Activated T-helper 2 cell treated with anti-CD3 and anti-CD28 coated beads, Interferon-gamma antibody, Interleukin-2, Interleukin-4, amounts not matched to agents 10 μg/mL and 5 μg/mL and 100 μg/mL, durations not matched to agents 14 hours and 24 hours and 36 hours (primary cell): ENCODE data around the gene GALNT17. TPM values are rescaled to one million over a fixed set of nuclear protein-coding genes. Genes with fewer than 3 reads are reported as not detected.

Experiments used
- DNase-seq: peaks from one replicate; pipeline ENCODE4 v3.0.0; 2021; ENCODE audit warnings: low spot score
- H3K27ac Mint-ChIP-seq: one replicate; pipeline ENCODE4 v1.8.0; 2021; ENCODE audit warnings: mixed read lengths
- H3K27me3 Mint-ChIP-seq: one replicate; pipeline ENCODE4 v1.8.0; 2021; ENCODE audit warnings: low read depth, mixed read lengths
- H3K36me3 Mint-ChIP-seq: one replicate; pipeline ENCODE4 v1.8.0; 2021; ENCODE audit warnings: low read depth, mixed read lengths
- H3K4me1 Mint-ChIP-seq: one replicate; pipeline ENCODE4 v1.8.0; 2021; ENCODE audit warnings: low read depth, mixed read lengths
- H3K4me3 Mint-ChIP-seq: one replicate; pipeline ENCODE4 v1.8.0; 2021; ENCODE audit warnings: low read depth, mild to moderate bottlenecking, moderate library complexity, mixed read lengths
- H3K9me3 Mint-ChIP-seq: one replicate; pipeline ENCODE4 v1.8.0; 2021; ENCODE audit warnings: mixed read lengths
- intact Hi-C: fragments of 100-400 bp; cut with micrococcal nuclease; formaldehyde crosslinking; loops from one replicate; pipeline ENCODE4 v1.15.1; 2023
- total RNA-seq: library from RNA; stranded (reverse); gene quantifications from 2 replicates; pipeline ENCODE4 v1.2.3, GENCODE V29; 2022

GALNT17 gene
- total RNA-seq, 1 donor from 2014 or later: not detected

DNA sequence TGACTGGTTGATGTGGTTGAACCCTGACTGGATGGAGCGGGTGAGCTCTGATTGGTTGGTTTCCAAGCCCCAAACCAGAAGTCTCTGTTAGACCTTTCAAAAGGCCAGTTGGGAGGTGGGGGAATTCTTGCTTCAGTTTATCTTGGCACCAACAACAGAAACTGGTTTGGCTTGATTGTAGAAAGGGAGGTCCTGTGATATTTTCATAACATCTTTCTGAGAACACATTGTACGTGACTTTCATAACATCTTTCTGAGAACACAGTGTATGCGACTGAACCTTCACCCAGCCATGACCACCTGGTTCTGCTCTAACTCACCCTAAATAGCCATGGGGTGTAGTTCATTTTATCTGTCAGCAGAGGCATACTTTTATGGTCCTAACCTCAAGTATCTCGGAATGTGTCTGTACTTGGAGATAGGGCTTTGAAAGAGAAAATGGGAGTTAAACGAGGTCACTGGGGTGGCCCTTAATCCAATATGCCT, 88.3 kb downstream of the GALNT17 start:
- Mint-ChIP-seq H3K36me3 (no peaks in the 10 kb centered on the region), H3K9me3 (peaks cover 57% of the 10 kb centered on the region), H3K4me3 (no peak overlapping the region), H3K27me3 (no peaks in the 10 kb centered on the region), H3K27ac (no peak overlapping the region), H3K4me1 (no peaks in the 10 kb centered on the region)
- intact Hi-C loops: no loop called here
- no peak for DNase-seq

DNA sequence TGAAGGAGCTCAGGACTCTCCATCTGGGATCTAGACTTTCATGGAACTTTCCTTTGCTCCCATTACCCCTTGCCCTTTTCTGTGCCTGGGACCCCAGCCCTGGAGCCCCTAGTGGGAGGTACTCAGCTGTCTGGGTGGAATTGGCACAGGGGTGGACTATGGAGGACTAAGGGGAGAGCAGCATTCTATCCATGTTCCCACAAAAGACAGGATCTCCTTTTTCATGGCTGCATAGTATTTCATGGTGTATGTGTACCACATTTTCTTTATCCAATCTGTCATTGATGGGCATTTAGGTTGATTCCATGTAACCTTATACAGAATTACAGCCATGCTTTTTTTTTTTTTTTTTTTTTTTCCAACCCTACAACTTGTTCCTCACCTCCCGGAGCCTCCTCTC, 89.1 kb downstream of the GALNT17 start:
- intact Hi-C loops: no loop called here
- H3K27ac Mint-ChIP-seq: no peak overlapping the region
- no peaks in the 10 kb centered on the region for H3K27me3 Mint-ChIP-seq
- H3K4me1 Mint-ChIP-seq: no peaks in the 10 kb centered on the region
- no peaks in the 10 kb centered on the region for H3K36me3 Mint-ChIP-seq
- no peak for DNase-seq
- H3K9me3 Mint-ChIP-seq: peaks cover 53% of the 10 kb centered on the region
- H3K4me3 Mint-ChIP-seq: no peak overlapping the region

DNA sequence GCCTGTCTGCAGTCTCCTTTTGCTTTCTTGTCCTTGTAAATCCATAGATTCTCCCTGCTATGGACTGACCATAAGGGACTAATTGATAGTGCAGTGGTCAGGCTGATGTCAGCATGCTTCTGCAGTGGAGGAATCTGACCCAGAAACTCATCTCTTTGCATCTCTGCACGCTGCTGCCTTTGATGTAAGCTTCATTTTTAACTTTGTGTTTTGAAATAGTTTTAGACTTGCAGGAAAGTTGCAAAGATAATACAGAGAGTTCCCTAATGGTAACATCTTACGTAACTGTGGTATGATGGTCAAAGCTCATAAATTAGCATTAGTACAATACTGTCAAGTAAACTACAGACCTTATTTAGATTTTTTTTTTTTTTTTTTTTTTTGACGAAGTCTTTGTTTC, 89.6 kb downstream of the GALNT17 start:
- Mint-ChIP-seq H3K4me1 (no peaks in the 10 kb centered on the region), H3K4me3 (no peak overlapping the region), H3K36me3 (no peaks in the 10 kb centered on the region), H3K27ac (no peak overlapping the region), H3K27me3 (no peaks in the 10 kb centered on the region), H3K9me3 (peaks cover 52% of the 10 kb centered on the region)
- no peak for DNase-seq
- intact Hi-C loops: no loop called here

DNA sequence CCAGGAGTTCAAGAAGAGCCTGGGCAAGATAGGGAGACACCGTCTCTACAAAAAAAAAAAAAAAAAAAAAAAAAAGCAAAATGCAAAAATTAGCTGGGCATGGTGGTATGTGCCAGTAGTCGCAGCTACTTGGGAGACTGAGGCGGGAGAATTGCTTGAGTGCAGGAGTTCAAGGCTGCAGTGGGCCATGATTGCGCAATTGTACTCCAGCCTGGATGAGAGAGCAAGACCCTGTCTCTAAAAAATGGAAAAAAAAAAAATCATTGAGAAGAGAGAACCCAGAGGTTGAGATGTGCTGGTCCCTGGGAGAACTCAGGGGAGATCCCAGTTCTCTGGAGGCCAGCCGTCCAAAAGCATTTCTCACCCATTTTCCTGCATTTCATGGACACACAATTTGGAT, 95.2 kb downstream of the GALNT17 start:
- H3K9me3 Mint-ChIP-seq: peaks cover 74% of the 10 kb centered on the region
- no peaks in the 10 kb centered on the region for H3K4me1 Mint-ChIP-seq
- DNase-seq: no peak
- intact Hi-C loops: no loop called here
- H3K27ac Mint-ChIP-seq: no peak overlapping the region
- no peaks in the 10 kb centered on the region for H3K36me3 Mint-ChIP-seq
- no peaks in the 10 kb centered on the region for H3K27me3 Mint-ChIP-seq
- H3K4me3 Mint-ChIP-seq: no peak overlapping the region

DNA sequence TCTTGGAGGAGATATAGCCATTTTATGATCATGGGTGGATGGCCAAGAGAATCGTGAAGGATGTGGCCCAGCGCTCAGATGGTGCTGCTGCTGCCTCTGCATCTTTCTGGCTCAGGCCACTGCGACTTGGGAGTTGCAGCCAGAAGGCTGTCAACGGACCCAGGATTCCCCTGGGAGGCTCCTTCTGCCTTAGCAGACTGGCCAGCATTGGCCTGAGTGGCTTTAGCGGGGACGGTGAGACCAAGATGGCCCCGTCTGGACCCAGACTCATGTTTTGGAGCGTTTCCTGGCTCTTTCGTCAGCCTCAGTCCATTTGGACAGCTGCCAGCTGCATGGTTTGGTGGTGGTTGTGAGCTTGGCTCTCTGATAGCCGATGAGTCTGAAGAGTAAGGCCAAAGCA, 97.2 kb downstream of the GALNT17 start:
- Mint-ChIP-seq H3K27ac (no peak overlapping the region), H3K9me3 (peaks cover 69% of the 10 kb centered on the region), H3K4me1 (no peaks in the 10 kb centered on the region), H3K4me3 (no peak overlapping the region), H3K36me3 (no peaks in the 10 kb centered on the region), H3K27me3 (no peaks in the 10 kb centered on the region)
- intact Hi-C loops: no loop called here
- DNase-seq: no peak

DNA sequence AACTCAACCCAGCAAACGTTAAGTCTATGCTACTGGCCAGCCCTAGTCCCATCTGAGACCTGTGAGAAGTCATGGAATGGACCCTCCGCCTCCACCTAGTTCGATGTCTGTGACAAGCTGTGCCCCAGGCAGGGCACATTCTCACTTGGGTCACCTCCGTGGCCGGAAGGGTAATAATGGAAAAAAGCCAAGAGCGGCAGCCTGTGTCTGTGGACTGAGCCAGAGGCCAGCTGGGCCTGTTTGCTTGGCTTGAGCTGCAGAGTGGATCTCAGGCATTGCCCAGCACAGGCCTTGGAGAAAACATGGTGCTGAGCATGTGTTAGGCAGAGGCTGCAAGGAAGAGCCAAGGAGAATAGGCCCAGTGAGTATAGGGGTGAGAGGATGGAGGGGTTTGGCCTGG, 97.8 kb downstream of the GALNT17 start:
- intact Hi-C loops: no loop called here
- H3K27ac Mint-ChIP-seq: no peak overlapping the region
- peaks cover 69% of the 10 kb centered on the region for H3K9me3 Mint-ChIP-seq
- H3K4me1 Mint-ChIP-seq: no peaks in the 10 kb centered on the region
- no peaks in the 10 kb centered on the region for H3K27me3 Mint-ChIP-seq
- no peak overlapping the region for H3K4me3 Mint-ChIP-seq
- no peaks in the 10 kb centered on the region for H3K36me3 Mint-ChIP-seq
- DNase-seq: no peak

DNA sequence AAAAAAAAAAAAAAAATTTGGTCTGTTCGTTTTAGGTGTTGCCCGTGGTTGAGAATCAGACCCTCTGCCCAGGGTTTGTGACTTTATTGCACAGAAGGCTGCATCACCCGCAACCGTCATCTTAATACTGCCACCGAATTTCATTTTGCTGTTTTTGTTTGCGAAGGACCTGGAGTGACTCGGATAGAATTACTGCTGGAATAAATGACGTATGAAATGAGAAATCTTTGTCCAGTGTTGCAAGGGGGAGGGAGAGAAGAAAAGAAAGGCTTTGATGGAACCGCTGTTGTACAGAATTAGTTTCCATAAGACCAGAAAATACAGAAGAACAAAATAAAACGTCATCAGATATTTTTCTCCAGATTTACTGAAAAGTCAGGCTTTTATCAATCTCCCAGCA, 103.3 kb downstream of the GALNT17 start:
- no peaks in the 10 kb centered on the region for H3K27me3 Mint-ChIP-seq
- no peak overlapping the region for H3K27ac Mint-ChIP-seq
- DNase-seq: no peak
- intact Hi-C loops: no loop called here
- peaks cover 56% of the 10 kb centered on the region for H3K9me3 Mint-ChIP-seq
- H3K36me3 Mint-ChIP-seq: no peaks in the 10 kb centered on the region
- H3K4me1 Mint-ChIP-seq: no peaks in the 10 kb centered on the region
- H3K4me3 Mint-ChIP-seq: no peak overlapping the region

DNA sequence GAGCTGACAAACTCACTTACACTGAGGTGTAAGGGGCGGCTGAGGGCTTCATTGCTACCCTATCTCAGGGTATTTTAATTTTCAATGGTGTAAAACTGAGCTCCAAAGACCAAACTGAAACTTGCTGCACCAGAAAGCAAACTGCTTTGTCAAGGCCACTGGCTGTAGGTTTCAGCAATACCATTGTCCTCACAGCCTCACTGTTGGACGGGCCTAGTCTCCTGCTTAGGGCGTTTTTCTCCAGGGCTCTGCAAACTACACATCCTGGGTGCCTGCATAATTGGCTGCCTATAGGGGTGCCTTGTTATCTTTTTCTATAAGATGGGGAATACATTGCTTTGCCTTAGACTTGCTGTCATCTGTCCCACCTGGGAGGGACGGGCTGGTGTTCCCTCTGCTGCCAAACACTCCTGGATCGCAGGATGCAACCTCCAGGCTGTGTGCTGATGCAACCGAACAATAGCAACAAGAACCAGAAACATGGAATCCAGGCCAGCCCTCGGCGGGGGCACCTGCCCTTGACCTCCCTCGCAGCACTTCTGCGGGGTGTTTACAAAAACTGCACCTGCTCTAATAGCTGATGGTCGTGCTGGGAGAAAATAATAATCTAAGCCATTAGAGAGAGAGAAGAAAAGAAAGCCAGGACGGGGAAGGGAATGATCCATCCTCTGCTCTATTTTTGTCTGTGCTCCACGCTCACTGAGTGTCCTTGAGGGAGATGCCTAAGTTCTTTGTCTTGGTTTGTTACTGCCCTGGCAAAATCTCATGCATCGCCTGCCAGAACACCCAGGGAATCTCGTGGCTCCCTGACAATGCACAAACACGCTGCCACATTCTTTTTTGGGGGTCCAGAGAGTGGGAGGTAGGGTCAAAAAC, 104.5 kb downstream of the GALNT17 start:
- no peak for DNase-seq
- no peak overlapping the region for H3K4me3 Mint-ChIP-seq
- H3K27ac Mint-ChIP-seq: no peak overlapping the region
- H3K9me3 Mint-ChIP-seq: peaks cover 52% of the 10 kb centered on the region
- no peaks in the 10 kb centered on the region for H3K27me3 Mint-ChIP-seq
- no peaks in the 10 kb centered on the region for H3K4me1 Mint-ChIP-seq
- intact Hi-C loops: no loop called here
- H3K36me3 Mint-ChIP-seq: no peaks in the 10 kb centered on the region

DNA sequence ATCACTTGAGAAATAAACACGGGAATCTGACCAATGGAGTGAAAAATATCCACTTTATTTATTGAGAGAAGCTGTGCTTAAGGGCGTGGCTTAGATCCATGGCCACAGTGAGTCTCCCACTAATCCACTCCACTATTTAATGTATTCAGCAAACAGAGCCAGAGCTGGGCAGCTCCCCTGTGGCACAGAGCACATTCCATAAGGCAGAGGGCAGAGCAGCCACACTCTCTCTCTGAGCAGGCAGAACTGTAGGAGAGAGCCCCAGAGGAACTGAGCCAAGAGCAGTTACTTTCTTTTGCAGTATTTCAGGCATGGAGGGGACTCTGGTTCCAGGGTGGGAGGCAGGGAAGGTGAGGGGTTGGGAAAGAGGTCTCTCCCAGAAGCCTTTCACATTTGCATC, 106.0 kb downstream of the GALNT17 start:
- intact Hi-C loops: no loop called here
- no peaks in the 10 kb centered on the region for H3K27me3 Mint-ChIP-seq
- no peak for DNase-seq
- no peaks in the 10 kb centered on the region for H3K4me1 Mint-ChIP-seq
- peaks cover 49% of the 10 kb centered on the region for H3K9me3 Mint-ChIP-seq
- H3K27ac Mint-ChIP-seq: no peak overlapping the region
- H3K4me3 Mint-ChIP-seq: no peak overlapping the region
- no peaks in the 10 kb centered on the region for H3K36me3 Mint-ChIP-seq

DNA sequence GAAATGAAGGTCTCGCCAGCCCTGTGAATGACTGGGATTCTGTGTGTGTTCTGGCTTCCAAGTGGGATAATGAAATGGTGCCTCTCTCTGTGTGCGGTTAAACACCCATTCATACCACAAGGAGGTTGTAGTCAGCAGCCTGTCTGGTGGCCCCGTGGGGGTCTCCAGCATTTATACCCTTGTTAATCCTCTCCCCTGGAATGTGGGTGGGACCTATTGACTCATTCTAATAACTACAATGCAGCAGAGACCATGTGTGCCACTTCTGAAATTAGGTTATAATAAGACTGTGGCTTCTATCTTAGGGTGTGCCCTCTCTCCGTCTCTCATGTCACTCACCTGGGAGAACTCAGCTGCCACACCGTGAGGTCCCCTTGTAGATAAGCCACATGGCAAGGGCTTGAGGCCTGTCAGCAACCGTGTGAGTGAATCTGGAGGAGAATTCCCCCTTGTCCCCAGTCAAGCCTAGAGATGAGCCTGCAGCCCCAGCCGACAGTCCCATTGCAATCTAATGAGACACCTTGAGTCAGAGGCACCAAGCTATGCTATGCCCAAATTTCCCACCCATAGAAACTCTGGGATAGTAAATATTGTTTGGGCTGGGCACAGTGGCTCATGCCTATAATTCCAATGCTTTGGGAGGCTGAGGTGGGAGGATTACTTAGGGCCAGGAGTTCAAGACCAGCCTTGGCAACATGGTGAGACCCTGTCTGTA, 106.8 kb downstream of the GALNT17 start:
- Mint-ChIP-seq H3K27ac (no peak overlapping the region), H3K4me1 (no peaks in the 10 kb centered on the region), H3K4me3 (no peak overlapping the region), H3K36me3 (no peaks in the 10 kb centered on the region), H3K27me3 (no peaks in the 10 kb centered on the region), H3K9me3 (peaks cover 53% of the 10 kb centered on the region)
- DNase-seq: no peak
- intact Hi-C loops: no loop called here

DNA sequence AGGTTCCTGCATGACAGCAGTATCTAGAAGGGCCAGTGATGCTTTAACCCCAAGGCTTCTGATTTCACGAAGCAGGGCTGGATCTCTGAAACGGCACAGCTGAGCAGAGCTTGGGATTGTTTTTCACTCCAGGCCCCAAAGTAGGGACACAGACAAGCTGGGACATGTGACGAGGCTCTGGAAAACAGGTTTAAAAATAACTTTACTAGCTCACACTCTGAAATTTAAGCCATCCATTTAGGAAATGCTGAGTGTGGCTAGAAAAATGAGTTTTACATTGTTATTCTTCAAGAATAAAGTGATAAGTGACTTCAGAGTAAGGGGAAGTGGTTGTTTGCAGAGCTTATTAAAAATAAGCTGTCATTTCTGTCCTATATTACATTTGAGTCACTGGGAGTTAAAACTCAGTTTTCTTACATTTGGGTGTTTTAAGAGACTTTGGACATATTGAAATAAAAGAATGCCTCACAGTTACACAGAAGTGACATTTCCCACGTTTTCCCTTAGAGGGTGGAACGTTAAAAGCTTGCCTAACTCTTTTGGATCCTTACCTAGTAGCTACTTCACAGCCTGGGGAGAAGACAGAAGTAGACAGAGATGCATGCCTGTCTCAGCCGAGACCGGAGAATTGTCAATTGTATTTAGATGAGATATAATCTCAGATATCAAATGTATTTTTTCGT, 107.8 kb downstream of the GALNT17 start:
- no peak overlapping the region for H3K27ac Mint-ChIP-seq
- H3K9me3 Mint-ChIP-seq: peaks cover 60% of the 10 kb centered on the region
- no peak overlapping the region for H3K4me3 Mint-ChIP-seq
- H3K36me3 Mint-ChIP-seq: no peaks in the 10 kb centered on the region
- DNase-seq: no peak
- H3K27me3 Mint-ChIP-seq: no peaks in the 10 kb centered on the region
- intact Hi-C loops: no loop called here
- H3K4me1 Mint-ChIP-seq: no peaks in the 10 kb centered on the region

DNA sequence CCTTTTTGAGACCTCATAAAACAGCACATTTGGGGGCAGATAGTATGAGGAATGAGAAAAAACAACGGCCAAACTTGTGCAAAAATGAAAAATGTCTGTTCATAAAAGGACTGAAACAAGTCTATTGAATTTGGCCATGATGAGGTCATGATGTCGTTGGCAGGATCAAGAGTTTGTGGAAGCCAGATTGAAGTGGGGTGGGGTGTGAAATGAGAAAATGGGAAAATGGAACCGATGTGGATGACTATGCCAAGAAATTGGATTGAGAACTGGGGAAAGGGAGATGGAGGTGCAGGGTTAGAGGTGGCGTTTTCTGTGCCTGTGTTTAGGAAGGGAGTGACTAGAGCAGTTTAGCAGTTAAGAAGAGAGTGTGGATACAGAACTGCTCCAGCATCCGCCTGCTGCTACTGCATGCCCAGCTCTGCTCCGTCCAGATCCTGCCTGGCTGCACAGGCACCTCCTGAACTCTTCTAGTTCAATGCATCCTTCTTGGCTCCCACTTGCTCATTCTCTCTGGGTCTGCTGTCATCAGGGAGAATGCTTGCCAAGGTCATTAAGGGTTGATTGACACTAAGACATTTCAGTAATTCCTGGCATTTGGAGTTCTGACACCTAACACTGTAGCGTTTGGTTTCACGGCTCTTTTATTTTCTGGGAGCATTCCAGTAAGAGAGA, 111.9 kb downstream of the GALNT17 start:
- Mint-ChIP-seq H3K4me1 (no peaks in the 10 kb centered on the region), H3K4me3 (no peak overlapping the region), H3K9me3 (peaks cover 65% of the 10 kb centered on the region), H3K36me3 (no peaks in the 10 kb centered on the region), H3K27ac (no peak overlapping the region), H3K27me3 (no peaks in the 10 kb centered on the region)
- no peak for DNase-seq
- intact Hi-C loops: no loop called here
